Umbilical cord (tissue), 2 donors: Measurements from ENCODE around the gene ITIH2. TPM values are rescaled to one million over a fixed set of nuclear protein-coding genes. Genes with fewer than 3 reads are reported as not detected.
"Not testable (repeated sequence)": the region's sequence is repeated elsewhere in the genome, so short reads cannot be mapped to it uniquely, and the experiment has no call there.

ENCODE experiments used
- DNase-seq: peaks from one replicate; pipeline ENCODE4 v3.0.0-alpha.2; 2015; ENCODE audit warnings: low spot score
- total RNA-seq: library from RNA; depleted of rRNA; stranded (reverse); fragments of >200 nt; gene quantifications from one replicate; pipeline ENCODE4 v1.2.3, GENCODE V29; 2014; ENCODE audit warnings: low replicate concordance; ENCODE audit not compliant: insufficient read depth

ITIH2 gene
- total RNA-seq, 1 donor from 2014 or later, result not detected

DNA sequence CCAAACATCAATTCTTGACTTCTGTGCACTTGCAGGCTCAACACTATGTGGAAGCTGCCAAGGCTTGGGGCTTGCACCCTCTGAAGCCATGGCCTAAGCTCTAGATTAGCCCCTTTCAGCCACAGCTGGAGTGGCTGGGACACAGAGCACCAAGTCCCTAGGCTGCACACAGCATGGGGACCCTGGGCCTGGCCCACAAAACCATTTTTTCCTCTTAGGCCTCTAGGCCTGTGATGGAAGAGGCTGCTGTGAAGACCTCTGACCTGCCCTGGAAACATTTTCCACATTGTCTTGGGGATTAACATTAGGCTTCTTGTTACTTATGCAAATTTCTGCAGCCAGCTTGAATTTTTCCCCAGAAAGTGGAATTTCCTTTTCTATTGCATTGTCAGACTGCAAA lies 10.7 kb upstream of the ITIH2 start:
- DNase-seq, result not testable (repeated sequence)

DNA sequence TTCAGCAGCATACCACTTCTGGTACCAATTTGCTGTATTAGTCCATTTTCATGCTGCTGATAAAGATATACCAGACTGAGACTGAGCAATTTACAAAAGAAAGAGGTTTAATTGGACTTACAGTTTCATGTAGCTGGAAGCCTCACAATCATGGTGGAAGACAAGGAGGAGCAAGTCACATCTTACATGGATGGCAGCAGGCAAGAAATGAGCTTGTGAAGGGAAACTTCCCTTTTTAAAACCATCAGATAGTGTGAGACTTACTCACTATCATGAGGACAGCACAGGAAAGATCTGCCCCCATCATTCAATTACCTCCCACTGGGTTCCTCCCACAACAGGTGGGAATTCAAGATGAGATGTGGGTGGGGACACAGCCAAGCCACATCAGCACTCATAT lies 9.9 kb upstream of the ITIH2 start:
- DNase-seq, result not testable (repeated sequence)

DNA sequence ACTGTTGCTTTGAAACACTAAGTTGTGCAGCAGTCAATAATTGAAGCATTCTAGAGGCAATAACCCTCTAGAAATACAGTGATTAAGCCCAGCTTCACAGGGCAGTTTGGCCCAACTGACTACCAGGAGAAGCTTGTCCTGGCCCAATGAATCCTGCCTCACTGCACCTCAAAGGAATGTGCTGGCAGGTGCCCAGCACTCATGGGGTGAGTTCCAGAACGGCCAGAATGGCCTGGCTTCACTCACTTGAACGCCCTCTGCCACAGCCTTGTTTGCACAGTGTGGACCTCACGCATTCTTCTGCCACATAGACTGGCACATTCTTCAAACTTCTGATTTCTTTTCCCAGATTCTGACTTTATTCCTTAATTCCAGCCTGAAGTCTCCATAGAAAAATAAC lies 6.6 kb upstream of the ITIH2 start:
- no peak for DNase-seq

DNA sequence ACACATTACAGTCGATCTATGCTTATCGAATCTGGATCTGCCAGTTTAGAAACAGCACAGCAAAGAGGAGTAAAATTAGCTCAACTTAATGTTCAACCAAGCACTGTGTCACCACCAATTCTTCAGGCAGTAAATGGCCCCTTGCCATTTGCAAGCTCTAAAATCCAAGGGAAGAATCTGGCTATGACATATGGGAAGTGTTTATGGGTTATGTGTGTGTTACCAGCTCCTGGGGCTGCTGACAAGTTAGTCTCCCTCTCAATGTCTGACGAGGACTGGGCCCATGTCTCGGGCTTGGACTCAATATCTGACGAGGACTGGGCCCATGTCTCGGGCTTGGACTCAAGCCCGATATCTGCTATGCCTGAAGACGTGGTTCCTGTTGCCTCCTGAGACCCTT lies 5.7 kb upstream of the ITIH2 start:
- peak; percentile 81 for DNase-seq

DNA sequence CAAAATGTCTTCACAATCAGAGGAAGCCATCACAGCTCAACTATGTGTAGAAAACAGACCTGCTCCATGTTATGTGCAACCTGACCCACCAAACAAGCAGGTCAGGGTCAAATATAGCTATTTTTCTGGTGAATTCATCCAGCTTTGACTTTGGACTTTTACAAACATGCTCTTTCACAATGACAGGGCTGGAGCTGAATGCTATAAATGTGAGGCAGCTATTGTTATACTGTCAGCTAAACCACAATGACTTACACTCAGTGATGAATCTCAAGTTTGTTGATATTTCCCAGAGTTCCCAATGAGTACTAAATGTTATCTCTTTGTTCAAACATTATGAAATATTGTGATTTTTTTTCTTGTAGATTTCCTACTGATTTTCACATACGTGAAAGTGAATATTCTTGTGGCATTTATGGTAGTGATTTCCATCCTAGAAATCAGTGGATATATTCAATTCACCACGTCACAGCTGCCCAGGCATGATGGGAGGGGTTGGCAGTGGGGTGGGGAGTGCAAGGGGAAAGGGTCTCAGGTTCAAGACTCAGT lies 2.5 kb upstream of the ITIH2 start:
- no peak for DNase-seq

DNA sequence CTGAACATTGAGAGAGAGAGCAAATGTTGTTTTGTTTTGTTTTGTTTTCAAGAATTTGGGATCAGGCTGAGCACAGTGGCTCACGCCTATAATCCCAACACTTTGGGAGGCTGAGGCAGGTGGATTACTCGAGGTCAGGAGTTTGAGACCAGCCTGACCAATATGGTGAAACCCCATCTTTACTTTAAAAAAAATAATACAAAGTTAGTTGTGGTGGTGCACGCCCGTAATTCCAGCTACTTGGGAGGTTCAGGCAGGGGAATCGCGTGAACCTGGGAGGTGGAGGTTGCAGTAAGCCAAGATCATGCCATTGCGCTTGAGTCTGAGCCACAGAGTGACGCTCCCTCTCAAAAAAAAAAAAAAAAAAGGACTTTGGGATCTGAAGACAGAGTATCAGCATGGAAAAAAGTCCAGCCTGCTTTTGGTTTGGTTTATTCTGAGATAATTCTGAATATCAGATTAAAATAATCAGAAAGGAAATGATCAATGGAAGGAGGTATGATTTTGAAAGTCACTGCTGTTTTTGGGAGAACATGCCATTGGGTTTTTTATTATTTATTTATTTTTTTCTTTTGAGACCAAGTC lies 1.9 kb upstream of the ITIH2 start:
- no peak for DNase-seq

DNA sequence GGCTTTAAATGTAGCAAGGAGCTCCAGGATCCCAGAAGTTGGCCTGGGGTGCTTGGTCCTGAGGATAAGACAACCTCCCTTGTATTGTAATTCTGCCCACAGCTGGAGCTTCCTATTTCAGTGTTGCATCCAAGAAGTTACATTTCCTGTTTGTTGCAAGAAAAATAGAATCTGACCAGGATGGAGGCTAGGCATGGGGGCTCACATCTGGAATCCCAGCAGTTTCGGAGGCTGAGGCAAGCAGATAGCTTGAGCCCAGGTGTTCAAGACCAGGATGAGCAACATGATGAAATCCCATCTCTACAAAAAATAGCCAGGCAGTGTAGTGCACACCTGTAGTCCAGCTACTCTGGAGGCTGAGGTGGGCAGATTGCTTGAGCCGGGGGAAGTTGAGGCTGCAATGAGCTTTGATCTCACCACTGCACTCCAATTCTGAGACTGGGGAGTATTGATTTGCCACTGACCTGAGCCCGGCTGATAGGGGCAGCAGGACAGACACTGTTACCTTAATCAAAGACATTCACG lies 766 bp upstream of the ITIH2 start:
- no peak for DNase-seq

DNA sequence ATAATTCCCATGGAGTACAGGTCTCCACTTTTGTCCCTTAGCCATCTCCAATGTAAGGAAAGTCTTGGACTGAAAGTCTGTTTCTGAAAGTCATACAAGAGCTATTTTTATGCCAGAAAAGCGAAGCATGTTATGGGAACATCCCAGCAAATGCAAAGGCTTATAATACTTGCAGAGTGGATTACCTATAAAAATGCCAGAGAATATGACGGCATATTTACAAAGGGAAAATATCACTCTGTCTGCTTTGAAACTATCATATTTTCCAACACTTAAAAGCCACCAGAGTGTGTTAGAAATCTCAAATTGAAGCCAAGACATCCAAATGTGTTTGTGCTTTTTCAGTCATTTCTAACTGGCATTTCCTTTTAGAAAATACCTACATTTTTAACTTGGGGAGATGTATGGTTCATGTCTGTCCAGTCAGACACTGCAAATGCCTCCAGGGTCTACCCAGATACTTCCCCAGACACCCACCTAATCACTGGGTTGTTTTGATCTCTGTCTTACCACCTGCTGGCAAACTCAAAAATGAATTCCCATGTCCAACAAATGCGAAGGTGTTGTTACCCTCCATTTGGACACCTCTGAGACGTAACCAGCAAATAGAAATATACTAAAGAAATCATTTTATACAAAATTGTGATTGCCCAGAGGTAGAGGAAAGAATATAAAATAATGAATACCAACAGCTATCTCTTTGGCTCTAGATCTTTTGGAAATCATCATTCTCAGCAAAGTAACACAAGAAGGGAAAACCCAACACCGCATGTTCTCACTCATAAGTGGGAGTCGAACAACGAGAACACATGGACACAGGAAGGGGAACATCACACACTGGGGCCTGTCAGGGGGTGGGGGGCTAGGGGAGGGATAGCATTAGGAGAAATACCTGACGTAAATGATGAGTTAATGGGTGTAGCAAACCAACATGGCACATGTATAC lies 1.2 kb downstream of the ITIH2 start:
- peak; percentile 89 for DNase-seq

DNA sequence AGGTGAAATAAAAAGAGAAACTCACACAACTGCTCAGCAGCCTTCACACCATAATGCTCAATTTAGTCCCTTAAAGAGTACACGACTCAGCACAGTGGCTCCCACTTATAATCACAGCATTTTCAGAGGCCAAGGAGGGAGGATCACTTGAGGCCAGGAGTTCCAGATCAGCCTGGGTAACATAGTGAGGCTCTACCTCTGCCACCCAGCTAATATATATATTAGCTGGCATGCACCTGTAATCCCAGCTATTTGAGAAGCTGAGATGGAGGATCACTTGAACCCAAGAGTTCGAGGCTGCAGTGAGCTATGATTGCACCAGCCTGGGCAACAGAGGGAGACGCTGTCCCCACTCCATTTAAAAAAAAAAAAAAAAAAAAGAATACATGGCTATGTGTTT lies 2.2 kb downstream of the ITIH2 start:
- DNase-seq, result no peak

DNA sequence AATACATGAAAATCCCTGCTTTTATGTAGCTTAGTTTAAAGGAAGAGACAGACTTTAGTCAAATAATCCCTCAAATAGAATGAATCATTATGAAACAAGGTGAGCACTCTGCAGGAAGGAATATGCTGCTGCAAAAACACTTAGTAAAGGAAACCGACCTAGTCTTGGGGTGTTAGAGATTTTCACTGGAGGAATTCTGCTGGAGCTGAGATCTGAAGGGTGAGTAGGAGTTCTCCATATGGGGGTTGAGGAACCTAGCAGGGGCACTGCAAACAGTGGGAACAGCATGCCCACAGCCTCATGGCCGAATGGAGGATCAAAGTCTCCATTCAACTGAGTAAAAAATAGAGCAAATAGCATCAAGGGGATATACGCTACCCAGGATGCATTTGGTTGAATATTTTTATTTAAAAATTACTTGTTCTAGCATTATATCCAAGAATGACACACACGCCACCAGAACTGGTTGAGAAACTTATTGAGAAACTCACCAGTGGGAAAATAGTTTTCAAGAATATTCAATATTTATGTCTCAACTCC lies 3.5 kb downstream of the ITIH2 start:
- DNase-seq, result no peak

DNA sequence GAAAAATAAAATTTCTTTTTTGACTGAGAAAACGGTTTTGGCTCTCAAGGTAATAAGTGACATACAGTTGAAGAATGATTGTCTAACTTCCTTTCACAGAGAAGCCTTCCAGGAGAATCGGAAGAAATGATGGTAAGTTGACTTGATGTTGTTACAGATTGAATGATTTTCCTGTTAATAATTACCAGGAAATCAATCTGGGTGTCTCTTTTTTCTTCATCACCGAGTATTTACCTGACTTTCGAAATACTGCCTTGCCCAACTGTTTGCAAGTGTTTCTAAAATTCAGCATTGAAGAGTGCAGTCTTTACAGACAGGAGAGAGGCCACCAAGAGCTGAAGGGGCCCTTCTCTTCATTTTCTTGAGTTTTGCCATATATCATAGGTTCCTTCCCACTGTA lies 4.0 kb downstream of the ITIH2 start:
- no peak for DNase-seq

DNA sequence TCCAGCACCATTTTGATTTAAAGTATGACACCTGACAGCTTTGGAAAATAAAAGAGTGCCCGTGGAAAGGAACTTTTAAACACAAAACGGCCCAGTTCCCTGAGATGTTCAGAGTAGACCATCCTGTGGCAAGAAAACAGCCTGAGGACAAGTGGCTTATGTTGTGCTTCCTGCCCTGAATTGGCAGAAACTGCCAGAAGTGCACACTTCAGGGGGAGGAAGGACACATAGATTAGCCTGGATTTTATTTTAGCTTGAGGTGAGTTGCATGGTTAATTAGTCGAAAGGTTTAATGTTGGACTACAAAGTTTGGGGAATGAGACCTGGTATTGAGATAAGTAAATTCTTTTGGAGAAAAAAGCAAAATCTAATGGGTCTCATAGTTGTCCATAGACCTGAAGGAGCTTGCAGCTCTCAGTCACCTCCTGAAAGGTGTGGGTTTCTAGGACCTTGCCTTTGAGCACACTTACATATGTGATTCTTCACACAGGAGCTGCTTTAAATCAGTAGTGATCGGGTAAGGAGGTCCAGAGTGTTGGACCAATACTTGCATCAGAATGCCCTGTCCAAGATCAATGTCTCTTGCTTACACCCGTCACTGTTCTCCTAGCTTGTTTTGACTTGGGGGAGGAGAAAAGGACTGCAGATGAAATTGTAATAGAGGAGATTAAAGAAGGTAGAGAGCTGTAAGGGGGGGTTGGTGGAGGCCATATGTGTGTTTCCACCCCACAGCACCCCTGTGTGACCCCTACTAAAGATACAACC lies 4.9 kb downstream of the ITIH2 start:
- DNase-seq, result no peak

DNA sequence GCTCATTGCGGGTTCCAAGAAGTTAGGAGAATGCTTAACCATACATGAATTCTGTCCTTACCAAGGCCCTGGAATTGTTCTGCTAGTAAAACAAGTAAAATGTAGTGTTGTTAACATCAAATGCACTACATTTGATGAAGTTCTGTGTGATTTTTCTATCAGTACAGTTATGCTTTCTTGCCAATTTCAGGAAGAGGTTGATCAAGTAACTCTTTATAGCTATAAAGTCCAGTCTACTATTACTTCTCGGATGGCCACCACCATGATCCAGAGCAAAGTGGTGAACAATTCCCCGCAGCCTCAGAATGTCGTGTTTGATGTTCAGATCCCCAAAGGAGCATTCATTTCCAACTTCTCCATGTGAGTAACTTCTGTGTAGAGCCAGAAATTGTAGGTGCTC lies 5.7 kb downstream of the ITIH2 start:
- DNase-seq, result no peak

DNA sequence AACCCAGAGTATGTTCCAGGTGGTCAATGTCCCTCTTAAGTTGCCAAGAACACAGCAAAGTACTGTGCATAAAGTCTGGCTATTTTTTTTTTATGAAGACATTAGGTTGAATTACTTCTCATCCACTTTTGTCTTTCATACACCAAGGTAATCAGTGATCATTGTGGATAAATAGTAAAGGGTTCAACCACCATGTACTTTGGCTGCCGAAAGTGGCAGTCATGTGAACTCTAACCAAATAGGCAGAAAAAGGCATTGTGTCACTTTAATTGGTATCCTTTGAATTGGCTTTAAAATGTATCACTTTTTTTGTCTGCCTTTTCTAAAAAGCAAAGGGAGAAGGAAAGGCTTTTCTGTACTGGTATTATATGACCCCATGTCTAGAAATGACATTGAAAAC lies 7.3 kb downstream of the ITIH2 start:
- DNase-seq, result no peak

DNA sequence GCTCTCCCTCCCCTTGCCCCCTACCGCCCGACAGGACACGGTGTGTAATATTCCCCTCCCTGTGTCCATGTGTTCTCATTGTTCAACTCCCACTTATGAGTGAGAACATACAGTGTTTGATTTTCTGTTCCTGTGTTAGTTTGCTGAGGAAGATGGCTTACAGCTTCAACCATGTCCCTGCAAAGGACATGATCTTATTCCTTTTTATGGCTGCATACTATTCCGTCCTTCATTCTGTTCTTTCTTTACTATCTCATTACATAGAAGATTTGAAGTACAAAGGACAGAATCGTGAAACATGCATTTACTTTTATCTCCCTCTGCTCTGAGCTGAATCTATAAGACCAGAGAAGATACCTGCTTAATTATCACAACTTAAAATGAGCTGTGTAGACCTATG lies 8.0 kb downstream of the ITIH2 start:
- not testable (repeated sequence) for DNase-seq

DNA sequence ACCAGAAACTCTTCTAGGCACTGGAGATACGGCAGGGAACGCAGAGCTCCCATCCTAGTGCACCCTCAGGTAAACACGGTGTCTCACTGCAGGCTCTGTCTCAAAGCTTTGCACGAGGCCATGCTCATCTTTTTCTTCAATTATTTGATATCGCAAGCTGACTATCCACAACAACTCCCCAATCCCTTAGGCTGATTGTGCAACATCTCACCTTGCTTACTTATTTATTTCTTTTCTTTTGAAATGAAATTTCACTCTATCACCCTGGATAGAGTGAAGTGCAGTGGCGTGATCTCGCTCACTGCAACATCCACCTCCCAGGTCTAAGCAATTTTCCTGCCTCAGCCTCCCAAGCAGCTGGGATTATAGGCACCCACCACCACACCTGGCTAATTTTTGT lies 12.4 kb downstream of the ITIH2 start:
- no peak for DNase-seq

DNA sequence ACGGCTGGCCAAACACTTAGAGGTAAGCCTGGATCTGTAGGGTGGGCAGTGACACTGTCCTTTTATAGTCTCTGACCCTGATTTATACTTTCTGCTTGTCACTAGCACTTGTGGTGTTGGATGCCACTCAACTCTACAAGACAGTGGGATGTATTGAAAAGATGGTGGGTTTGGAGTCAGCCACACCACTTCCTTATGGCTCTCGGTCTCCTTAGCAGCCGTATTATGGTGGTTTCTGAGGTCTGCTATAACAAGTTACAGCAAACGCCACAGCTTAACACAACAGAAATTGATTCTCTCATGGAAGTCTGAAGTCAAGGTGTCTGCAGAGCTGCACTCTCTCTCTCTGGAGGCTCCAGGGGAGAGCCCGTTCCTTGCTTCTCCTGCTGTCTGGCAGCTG lies 14.7 kb downstream of the ITIH2 start:
- DNase-seq, result no peak

DNA sequence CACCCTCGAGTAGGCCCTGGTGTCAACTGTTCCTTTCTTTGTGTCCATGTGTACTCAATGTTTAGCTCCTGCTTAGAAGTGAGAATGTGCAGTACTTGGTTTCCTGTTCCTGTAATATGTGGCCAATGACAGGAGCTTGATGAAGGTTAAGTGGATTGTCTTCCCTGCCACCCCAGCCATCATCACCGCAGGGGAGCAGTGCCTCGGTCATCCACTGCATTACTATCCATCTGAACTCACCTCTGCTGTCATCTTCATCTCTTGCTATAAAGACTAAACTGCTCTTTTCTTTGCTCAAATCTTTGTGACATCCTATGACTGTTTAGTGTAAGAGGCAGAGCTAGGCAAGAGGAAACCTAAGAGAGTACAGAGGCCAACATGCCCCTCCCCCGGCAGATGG lies 15.6 kb downstream of the ITIH2 start:
- DNase-seq, result no peak

DNA sequence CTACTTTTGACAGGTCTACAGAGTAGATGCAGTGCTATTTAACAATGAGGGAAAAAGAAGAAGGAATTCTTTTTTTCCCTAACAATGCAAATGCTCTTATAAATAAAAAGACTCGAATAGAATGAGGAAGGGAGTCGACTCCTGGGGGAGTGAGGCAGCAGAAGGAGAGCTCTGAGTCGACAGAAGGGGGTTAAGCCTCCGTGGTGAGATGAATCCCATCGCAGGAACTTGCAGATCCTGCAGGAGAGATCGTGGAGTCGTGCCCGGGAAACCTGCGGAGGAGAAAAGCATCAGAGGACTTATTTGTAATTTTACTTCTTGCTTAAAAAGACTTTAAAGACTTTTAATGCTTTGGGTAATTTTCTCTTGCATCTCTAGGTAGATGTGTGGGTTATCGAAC lies 17.4 kb downstream of the ITIH2 start:
- DNase-seq, result no peak

DNA sequence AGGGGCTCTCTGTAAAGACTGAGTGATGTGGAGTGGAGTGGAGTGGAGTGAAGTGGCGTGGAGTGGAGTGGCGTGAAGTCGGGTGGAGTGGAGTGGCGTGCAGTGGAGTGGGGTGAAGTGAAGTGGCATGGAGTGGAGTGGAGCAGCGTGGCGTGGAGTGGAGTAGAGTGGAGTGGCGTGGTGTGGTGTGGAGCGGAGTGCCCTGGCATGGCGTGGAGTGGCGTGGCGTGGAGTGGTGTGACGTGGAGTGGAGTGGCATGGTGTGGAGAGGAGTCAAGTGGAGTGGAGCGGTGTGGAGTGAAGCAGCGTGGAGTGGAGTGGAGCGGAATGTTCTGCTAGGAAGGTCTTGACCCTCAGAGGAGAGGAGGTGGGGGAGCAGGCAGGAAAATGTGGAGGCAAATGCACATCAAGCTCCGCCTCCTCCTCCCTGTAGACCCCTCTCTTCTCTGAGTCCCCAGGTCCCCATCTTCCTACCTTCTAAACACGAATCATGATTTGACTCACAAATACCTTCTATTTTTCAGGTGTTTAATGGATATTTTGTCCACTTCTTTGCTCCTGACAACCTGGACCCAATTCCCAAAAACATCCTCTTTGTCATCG lies 19.9 kb downstream of the ITIH2 start:
- DNase-seq, result no peak

DNA sequence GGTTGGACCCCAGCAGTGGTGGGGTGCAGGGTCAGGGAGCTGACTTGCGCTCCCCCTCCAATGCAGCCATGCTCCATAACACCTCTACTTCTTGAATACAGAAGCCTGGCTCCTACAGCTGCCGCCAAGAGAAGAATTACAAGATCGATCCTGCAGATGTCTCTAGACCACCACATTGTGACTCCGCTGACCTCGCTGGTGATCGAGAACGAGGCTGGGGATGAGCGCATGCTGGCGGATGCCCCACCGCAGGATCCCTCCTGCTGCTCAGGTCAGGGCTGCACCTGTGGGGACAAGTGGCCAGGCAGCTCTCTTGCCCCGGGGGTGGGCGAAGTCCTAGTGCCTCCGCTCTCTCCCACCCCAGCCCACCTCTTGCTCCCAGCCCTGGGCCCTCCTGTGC lies 31.7 kb downstream of the ITIH2 start:
- no peak for DNase-seq
